ENCODE data around the gene TRDMT1.

TRDMT1 gene

GRCh38 chr10:17200912-17201793 lies at the start of gene TRDMT1:
Gene TRDMT1 (minus strand): TSS chr10:17201672. CDS start chr10:17201634, 38 bp downstream.
- peak; percentile 97 for DNase-seq (ENCODE audit: low spot score)

DNA sequence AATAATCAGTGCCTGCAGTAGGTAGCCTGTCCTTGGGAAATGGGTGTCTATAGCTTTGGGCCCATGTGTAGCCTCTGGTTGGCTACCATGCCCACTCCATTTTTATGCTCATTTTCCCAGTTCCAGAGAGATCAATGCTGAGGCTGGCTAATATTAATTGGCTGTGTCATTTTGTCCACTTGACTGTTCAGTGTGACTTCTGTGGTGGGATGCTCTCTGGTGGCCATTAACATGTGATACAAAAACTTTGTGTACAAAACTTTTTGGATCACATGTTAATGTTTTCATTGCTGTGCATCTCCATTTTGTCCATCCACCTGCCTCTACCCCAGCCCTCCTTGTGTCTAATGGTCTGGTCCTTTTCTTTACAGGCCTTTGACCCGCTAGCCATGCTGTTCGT lies 49.3 kb upstream of the TRDMT1 start:
- no peak for DNase-seq (ENCODE audit: low spot score)

GRCh38 chr10:17249820-17250219 lies 48.3 kb upstream of the TRDMT1 start:
- peak; percentile 71 for DNase-seq (ENCODE audit: low spot score)

DNA sequence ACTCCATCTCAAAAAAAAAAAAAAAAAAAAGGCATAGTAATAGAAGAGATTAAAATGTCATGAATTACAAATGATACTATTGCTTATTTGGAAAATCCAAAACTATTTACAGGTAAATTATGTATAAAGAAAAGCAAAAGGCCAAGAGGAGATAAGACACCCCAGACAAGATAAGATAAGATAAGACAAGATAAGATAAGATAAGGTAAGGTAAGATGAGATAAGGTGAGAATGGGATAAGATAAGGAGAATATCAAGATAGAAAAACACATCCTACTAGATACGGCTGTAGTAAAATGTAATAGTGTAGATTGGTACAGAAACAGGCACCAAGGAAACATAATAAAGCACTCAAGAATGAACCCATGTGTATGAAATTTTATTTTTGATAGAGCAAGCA lies 47.5 kb upstream of the TRDMT1 start:
- DNase-seq (ENCODE audit: low spot score), result no peak

GRCh38 chr10:17247210-17247609 lies 45.7 kb upstream of the TRDMT1 start:
- no peak for DNase-seq (ENCODE audit: low spot score)

GRCh38 chr10:17244700-17245365 lies 43.4 kb upstream of the TRDMT1 start:
- no peak for DNase-seq (ENCODE audit: low spot score)

DNA sequence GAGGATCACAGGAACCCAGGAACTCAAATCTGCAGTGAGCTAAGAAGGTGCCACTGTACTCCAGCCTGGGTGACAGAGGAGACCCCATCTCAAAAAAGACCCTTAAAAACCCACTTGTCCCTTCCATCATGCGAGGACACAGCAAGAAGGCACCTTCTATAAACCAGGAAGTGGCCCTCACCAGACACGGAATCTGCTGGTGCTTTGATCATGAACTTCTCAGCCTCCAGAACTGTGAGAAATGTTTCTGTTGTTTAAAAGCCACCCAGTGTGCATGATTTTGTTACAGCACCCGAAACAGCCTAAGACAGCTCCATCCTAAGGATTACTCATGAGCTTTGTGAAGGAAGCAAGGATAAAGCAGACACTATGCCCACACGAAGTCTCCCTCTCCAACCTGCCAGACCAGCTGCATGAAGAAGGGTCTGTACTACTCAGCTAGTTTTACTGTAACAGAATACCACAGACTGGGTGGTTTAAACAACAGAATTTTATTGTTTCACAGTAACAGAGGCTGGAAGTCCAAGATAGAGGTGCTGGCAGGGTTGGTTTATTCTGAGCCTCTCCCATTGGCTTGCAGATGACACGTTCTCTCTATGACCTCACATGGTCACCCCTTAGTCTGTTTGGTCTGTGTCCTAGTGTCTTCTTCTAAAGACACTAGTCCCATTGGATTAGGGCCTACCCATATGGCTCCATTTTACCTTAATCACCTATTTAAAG lies 40.3 kb upstream of the TRDMT1 start:
- DNase-seq (ENCODE audit: low spot score), result no peak

DNA sequence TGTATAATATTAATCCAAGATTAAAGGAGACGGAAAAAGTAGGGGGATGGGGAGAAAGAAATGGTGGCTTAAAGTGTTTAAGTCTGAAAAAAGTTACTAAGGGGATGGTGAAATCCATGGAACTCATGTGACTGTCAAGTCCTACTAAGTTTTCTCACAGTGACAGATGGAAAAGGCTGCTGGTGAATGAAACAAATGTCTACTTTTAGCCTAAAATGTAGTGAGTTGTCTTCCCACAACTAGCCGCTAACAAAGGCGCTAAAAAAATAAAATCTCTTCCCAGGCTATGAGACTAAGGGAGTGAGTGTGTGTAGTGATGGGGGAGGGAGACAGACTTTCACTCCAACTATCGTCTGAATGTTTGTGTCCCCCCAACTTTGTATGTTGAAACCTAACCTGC lies 39.1 kb upstream of the TRDMT1 start:
- no peak for DNase-seq (ENCODE audit: low spot score)

GRCh38 chr10:17240096-17240495 lies 38.6 kb upstream of the TRDMT1 start:
- DNase-seq (ENCODE audit: low spot score), result no peak

DNA sequence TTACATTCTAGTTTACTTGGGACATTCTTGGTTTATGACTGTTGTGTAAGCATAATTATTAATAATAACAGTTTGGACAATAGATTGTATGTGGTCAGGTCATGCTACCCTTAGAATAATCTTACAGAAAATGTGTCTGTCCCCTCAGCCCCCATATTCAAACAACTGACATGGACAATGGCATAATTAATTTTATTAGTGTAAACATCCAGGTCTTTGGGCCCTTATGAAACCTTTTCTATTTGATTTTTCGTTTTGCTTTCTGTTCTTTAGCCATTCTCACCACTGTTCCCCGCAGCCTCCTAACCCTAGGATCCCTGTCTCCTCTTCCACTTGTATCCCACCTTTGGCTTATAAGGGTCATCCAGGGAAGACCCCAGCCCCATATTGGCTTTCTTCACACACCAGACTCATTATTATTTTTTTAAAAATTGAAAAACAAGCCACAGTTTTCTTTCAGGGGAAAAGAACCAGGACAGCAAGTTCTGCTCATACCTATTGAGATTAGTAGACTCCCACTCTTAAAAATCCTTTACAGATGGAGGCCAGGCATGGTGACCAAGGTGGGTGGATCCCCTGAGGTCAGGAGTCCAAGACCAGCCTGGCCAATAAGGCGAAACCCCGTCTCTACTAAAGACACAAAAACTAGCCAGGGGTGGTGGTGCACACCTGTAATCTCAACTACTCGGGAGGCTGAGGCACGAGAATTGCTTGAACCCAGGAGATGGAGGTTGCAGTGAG lies 38.0 kb upstream of the TRDMT1 start:
- DNase-seq (ENCODE audit: low spot score), result no peak

GRCh38 chr10:17238445-17239291 lies 37.2 kb upstream of the TRDMT1 start:
- no peak for DNase-seq (ENCODE audit: low spot score)

GRCh38 chr10:17237915-17238444 lies 36.5 kb upstream of the TRDMT1 start:
- no peak for DNase-seq (ENCODE audit: low spot score)

DNA sequence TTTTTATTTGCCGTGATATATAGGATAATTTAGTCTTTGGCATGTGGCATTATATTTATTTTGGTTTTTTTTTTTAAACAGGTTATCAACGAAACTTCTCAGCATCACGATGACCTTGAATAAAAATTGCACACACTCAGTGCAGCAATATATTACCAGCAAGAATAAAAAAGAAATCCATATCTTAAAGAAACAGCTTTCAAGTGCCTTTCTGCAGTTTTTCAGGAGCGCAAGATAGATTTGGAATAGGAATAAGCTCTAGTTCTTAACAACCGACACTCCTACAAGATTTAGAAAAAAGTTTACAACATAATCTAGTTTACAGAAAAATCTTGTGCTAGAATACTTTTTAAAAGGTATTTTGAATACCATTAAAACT lies 35.7 kb upstream of the TRDMT1 start:
- DNase-seq (ENCODE audit: low spot score), result no peak

- no peak for DNase-seq (ENCODE audit: low spot score)
Measured at GRCh38 chr10:17236468-17237148, 35.1 kb upstream of the TRDMT1 start.

- DNase-seq (ENCODE audit: low spot score), result no peak
Measured at GRCh38 chr10:17235136-17235535, 33.7 kb upstream of the TRDMT1 start.

DNA sequence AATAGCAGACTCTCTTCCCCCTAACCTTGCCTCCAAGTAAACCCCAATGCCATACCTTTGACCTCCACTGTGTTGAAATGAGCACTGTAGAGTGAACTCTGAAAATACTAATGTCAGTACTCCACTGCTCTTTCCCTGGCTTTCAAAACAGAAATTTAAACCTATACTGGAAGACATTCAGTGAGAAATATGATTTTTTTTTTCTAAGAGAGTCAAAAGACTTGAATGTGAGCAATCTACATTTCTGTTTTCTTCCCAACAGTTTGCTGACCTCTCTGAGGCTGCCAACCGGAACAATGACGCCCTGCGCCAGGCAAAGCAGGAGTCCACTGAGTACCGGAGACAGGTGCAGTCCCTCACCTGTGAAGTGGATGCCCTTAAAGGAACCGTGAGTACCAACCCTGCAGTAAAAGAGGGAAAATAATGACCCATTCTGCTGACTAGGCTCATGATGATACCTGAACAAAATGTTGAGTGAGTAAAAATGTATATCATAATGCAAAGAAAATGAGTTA lies 33.0 kb upstream of the TRDMT1 start:
- no peak for DNase-seq (ENCODE audit: low spot score)

DNA sequence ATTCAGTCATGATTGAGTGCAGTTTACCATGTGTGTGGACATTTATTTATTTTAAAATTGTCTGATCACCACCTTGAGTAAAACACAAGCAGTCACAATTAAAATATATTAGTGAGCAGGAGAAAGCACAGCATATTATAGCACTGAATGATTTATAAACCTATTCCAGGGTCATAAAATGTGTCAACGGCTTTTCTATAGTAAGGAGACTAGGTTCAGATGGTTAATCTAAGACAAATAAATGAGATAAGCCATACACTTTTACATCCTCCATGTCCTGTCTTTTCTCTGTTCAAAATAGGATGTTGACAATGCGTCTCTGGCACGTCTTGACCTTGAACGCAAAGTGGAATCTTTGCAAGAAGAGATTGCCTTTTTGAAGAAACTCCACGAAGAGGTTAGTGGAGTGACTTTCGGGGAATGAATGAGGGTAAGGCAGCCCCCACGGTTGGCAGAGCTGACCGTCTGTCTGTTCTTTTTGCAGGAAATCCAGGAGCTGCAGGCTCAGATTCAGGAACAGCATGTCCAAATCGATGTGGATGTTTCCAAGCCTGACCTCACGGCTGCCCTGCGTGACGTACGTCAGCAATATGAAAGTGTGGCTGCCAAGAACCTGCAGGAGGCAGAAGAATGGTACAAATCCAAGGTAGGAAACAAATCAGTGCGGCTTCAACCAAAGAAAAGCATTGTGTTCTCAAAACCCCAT lies 32.0 kb upstream of the TRDMT1 start:
- no peak for DNase-seq (ENCODE audit: low spot score)

DNA sequence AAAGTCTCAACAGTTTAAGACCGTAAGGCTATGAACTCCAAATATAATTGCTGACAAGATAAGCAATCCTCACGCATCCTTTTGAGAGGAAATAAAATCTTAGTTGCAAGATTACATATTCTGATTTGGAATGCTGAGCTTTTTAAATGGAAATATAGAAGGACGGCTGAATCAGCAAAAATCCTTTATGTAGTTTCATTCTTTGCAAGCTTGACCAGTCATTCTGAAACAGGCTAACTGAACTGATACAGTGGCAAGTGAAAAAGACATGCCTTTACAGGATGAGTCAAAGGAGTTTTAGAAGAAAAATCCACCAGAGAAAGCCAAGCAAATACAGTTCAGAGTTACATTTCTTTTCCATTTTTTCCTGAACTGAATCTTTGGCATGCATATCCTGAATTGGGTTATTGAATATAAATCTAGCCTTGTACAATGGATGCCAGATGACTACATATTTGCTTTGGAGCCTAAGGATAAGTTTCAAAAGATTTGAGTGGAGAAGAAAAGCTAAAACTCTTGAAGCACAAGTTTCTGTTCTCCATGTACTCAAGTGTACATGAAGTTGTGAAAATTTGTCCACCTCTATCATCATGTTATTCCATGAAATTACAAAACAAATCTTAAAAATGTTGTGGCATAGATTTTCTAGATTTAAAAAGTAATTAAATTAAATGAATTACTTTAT lies 30.9 kb upstream of the TRDMT1 start:
- DNase-seq (ENCODE audit: low spot score), result peak; percentile 64

GRCh38 chr10:17231788-17232187 lies 30.3 kb upstream of the TRDMT1 start:
- DNase-seq (ENCODE audit: low spot score), result no peak

All from RKO (cell line).